ENCODE measurements around the gene STX10.

Gene STX10

GRCh38 chr19:13165162-13165997, 15.2 kb upstream of the STX10 start:
- H3K4me3 ChIP-seq (ENCODE audit: low read length), result no peak overlapping the region
- no peak for DNase-seq (ENCODE audit: low read depth)
- TF ChIP-seq CTCF (conservative IDR thresholded peaks at IDR 0.05; ENCODE audit: low read depth, low read length), result no peak

GRCh38 chr19:13164343-13165161, 14.4 kb upstream of the STX10 start:
- H3K4me3 ChIP-seq (ENCODE audit: low read length), result peak overlapping the region; percentile 20
- DNase-seq (ENCODE audit: low read depth), result peak; percentile 48
- no peak for TF ChIP-seq CTCF (conservative IDR thresholded peaks at IDR 0.05; ENCODE audit: low read depth, low read length)

GRCh38 chr19:13163609-13164342, 13.6 kb upstream of the STX10 start:
- TF ChIP-seq CTCF (conservative IDR thresholded peaks at IDR 0.05; ENCODE audit: low read depth, low read length), result no peak
- DNase-seq (ENCODE audit: low read depth), result peak; percentile 81
- H3K4me3 ChIP-seq (ENCODE audit: low read length), result peak overlapping the region; percentile 20

DNA sequence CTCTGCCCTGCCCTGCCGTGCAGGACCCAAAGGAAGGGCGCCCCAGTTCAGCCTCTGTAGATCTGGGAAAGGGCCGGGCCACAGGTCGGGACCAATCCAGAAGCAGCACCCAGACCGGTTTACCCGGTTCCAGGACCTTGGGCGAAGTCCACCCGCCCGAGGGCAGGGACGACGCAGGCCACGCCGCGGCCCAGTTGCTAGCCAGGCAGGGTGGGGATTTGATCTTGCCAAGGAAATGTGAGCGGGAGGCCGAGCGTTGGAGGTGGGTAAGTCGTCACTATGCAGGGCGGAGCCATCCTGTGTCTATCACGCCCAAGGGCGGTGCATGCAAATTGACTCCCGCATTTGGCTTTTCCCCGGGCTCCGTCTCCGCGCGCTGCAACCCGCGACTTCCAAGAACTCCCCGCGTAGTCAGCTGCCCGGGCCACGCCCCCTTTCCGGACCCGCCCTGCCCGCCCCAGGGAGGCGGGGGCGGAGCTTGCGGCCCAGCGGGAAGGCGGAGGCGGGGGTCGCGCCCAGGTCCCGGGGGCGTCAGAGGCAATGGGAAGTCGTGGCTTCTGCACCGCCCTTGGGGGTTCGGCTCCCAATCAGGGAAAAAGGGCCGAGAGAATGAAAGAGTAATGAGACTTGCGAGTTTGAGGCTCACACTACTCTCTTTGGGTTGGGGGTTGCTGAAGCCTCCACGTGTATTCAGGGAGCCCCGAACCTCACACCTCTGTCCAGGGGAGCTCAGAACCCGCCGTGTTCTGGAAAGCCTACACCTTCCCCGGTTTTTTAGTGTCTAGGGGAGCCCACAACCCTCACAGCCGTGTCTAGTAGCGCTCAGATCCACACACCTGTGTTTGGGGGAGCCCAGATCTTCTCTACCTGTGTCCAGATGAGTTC, 12.8 kb upstream of the STX10 start:
- TF ChIP-seq CTCF (conservative IDR thresholded peaks at IDR 0.05; ENCODE audit: low read depth, low read length), result no peak
- peak; percentile 92 for DNase-seq (ENCODE audit: low read depth)
- H3K4me3 ChIP-seq (ENCODE audit: low read length), result peak overlapping the region; percentile 38

DNA sequence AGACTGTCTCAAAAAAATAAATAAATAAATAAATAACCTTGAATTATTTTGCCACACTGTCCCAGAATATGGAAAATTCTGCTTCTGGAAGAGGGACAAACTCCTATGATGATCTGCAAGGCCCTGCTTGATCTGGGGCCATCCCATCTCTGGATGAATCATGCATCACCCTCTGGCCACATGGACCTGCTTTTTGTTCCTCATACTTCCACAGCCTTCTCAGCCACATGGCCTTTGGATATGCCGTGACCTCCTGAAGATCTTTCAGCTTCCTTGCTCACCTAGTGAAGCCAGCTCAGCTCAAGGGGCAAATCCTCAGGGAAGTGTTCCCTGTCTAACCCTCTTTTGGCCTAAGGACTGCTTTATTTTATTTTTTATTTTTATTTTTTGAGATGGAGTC, 10.4 kb upstream of the STX10 start:
- H3K4me3 ChIP-seq (ENCODE audit: low read length), result no peak overlapping the region
- DNase-seq (ENCODE audit: low read depth), result no peak
- no peak for TF ChIP-seq CTCF (conservative IDR thresholded peaks at IDR 0.05; ENCODE audit: low read depth, low read length)

DNA sequence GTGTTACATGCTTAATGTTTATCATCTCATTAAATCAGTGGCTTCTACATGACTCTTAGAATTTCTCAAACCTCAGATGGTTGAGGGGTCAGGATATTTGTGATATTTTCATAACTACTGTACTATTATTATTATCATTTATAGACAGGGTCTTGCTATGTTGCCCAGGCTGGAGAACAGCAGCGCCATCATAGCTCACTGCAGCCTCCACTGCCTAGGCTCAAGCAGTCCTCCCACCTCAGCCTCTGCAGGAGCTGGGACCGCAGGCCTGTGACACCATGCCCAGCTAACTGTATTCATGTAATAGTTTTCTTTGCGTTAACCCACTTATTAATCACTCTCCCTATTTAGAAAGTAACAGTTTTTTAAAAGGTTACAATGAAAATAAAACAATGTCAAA, 9.5 kb upstream of the STX10 start:
- TF ChIP-seq CTCF (conservative IDR thresholded peaks at IDR 0.05; ENCODE audit: low read depth, low read length), result no peak
- H3K4me3 ChIP-seq (ENCODE audit: low read length), result no peak overlapping the region
- no peak for DNase-seq (ENCODE audit: low read depth)

All from retinal pigment epithelial cell (primary cell).